OCI-LY3 (cell line): ENCODE results near the gene COPZ2.

Experiments
- EZH2phosphoT487 ChIP-seq: fragments of 200-600 bp; shearing (Covaris generic); IDR thresholded peaks from 2 replicates; pipeline ENCODE4 v1.6.1; 2018; ENCODE audit warnings: antibody characterized with exemption, mixed run types, low read depth
- TF ChIP-seq, protein P1 (sequence below): fragments of 200-600, 300-600 bp; sonication (generic); IDR thresholded peaks from 2 replicates; pipeline ENCODE4 v1.5.1; 2014; ENCODE audit warnings: antibody characterized with exemption, low read length, low read depth

DNA sequence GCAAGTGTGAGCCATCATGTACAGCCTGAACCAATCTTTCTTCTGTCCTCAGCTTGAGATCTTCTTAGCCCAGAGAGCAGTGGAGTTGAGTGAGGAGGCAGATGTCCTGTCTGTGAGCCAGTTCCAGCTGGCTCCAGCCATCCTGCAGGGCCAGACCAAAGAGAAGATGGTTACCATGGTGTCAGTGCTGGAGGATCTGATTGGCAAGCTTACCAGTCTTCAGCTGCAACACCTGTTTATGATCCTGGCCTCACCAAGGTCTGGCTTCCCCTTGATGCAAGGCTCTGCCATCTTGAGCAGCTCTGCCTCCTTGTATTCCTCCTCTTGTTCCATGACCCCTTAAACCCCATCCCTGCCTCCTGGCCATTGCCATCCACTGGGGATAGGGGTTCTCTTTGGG, 57.1 kb downstream of the COPZ2 start:
- TF ChIP-seq, protein P1, sequence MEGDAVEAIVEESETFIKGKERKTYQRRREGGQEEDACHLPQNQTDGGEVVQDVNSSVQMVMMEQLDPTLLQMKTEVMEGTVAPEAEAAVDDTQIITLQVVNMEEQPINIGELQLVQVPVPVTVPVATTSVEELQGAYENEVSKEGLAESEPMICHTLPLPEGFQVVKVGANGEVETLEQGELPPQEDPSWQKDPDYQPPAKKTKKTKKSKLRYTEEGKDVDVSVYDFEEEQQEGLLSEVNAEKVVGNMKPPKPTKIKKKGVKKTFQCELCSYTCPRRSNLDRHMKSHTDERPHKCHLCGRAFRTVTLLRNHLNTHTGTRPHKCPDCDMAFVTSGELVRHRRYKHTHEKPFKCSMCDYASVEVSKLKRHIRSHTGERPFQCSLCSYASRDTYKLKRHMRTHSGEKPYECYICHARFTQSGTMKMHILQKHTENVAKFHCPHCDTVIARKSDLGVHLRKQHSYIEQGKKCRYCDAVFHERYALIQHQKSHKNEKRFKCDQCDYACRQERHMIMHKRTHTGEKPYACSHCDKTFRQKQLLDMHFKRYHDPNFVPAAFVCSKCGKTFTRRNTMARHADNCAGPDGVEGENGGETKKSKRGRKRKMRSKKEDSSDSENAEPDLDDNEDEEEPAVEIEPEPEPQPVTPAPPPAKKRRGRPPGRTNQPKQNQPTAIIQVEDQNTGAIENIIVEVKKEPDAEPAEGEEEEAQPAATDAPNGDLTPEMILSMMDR = no peak
- TF ChIP-seq EZH2phosphoT487 = no peak
